GM18861 (cell line): ENCODE results near the gene GRIK3.

Experiments
- ATAC-seq: cut with Tn5 transposase; IDR thresholded peaks from one replicate; pipeline ENCODE4 v1.9.1; 2021; ENCODE audit not compliant: unreplicated experiment

GRIK3 gene

GRCh38 chr1:36881541-36881940 is 152.8 kb downstream of the GRIK3 start:
- no peak for ATAC-seq

- no peak for ATAC-seq
Observed at GRCh38 chr1:36881068-36881405, 153.3 kb downstream of the GRIK3 start.

DNA sequence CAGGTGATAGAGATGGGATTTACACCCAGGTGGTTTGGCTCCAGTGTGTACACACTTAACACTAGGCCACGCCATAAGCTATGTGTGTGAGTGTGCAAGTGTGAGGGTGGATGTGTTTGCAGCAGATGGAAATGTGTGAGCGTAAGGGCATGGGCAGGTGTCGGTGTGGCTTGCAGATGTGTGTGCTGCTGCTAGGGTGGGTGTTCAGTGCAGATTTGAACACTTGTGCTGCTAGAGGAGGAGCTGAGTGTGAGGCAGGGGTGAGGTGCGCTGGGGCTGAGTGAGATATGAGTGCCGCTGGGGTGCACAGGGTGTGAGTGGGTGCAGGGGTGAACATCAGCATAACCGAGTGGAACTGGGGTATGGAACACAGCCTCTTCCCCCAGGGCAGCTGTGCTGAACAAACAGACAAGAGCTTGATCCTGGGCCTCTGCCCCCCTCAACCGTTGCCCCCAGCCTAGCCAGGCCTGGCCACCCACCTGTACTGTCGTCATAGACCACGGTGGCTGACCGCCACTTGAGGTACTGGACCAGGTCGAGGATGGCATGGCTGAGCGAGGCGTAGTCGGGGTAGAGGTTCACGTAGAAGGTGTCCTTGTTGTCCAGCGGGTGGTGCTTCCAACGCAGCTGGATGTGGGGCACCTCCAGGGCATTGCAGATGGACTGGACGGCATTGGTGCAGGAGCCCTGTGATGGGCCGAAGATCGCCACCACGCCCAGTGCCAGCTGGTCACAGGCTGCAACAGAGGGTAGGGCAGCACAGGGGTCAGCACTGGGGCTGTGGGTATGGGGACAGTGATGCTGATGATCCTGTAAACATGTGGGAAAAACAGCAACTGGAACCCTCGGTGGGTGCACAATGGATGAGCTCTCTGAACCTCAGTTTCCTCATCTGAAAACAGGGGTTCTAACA is 153.9 kb downstream of the GRIK3 start:
- no peak for ATAC-seq

DNA sequence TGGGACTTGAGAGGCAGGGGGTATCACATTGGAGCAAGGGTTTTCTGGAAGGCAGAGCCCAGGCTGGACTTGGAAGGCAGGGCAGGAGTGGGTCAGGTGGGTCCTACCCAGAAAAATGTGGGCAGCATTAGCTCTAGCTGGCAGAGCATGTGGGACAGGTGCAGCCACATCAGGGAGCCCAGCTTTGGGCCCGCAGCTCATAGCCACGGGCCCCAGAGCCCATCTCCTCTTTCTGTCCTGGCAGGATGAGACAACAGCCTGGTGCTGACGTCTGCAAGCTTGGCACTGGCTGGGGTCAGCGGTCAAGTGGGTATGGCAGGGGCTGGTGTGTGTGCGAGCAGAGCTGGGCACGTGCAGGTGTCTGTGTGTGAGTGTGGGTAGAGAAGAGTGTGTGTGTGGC is 154.7 kb downstream of the GRIK3 start:
- ATAC-seq: no peak

GRCh38 chr1:36876990-36877389 is 157.3 kb downstream of the GRIK3 start:
- no peak for ATAC-seq

DNA sequence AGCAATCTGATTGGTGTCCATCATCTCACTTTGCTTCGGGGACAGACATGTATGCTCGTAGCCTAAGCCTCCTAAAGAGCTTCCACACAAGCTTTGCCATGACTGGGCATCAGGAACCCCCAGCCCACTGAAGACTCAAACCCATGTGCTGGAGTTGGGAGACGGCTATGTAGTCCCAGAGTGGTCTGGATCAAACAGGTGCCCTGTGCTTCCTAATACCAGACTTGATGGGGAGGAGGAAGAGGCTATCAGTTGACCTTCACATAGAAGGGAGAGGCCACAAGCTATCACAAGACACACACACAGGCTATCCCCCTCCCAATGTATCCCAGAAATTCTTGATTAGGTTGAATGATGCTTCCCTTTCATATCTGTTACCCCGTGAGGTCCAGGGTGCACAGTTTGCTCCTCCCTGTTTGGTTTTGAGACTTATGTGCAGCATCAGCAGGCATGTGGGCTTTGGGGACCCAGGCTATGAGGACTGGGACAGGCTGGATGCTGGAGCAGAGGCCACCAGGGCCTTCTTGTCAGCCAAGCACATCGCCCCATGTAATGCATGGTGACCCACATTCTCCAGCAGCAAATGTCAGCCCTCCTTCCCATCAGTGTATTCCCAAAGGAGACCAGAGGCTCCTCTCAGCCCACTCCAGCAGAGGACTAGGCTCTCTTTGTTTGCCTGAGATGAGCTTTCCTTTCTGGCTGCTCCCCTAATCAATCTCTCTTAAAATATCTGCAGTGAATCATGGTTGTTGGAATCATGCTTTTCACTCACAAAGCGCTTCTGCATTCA is 159.8 kb downstream of the GRIK3 start:
- no peak for ATAC-seq

DNA sequence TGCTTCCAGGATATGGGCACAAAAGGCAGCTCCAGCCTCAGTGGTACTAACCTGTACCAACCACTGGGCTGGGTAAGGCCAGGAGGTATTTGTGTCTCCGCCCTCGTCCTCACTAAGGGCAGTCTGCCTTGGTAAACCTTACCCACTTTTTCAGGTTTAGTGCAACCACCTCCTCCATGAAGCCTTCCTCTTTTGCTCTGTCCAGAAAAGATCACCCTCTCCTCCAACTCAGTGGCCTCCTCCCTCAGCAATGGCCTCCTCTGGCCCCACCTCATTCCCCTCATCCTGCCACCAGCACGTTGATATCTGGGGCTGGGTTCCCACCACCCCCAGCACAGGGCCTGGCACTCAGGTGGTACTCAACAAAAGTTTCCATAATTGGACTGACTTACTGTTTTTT is 161.5 kb downstream of the GRIK3 start:
- ATAC-seq: no peak

DNA sequence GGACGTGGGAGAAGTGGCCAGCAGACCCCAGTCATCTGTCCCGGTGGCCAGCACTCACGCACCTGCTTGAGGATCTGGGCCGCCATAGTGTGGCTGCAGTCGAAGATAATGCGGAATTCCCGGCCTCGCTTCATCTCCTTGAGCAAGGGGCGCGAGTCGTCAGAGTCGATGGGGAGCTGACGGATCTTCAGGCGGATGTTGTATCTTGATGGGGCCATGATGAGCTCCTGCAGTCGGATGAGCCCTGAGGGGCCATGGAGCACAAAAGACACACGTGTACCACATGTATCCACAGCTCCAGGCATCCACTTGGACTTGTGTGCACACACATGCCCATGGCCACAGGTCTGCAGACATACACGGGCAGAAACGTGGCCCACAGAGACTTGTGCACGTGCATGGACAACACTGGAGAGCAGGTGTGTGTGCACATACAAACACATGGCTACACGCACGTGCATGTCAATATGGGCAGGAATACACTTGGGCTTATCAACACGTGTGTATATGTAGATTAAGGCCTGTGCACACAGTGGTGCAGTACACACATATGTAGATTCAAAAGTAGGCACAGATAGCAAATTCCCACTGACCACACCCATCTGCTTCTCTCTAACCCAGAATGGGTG is 162.1 kb downstream of the GRIK3 start:
- no peak for ATAC-seq

GRCh38 chr1:36871146-36871971 is 163.0 kb downstream of the GRIK3 start:
- ATAC-seq: no peak

- ATAC-seq: no peak
Observed at GRCh38 chr1:36869826-36870225, 164.5 kb downstream of the GRIK3 start.

DNA sequence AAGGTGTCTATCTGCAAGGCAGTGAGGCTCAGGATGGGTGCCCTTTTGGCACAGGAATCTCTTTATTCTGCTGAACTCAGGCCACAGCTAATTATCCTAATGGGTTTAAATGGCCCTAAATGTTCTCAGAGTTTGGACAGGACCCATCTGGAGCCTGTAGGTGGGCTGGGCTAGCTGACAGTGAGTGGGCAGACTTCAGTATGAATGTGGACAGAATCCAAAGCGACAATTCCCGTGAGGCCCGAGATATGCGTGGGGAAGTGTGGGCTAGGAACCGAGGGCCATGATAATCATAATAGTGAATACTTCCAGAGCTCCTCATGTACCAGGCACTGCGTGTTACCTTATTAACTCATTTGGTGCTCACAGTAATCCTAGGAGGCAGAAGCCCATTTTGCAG is 165.3 kb downstream of the GRIK3 start:
- ATAC-seq: no peak

- ATAC-seq: no peak
Observed at GRCh38 chr1:36867575-36867974, 166.7 kb downstream of the GRIK3 start.

DNA sequence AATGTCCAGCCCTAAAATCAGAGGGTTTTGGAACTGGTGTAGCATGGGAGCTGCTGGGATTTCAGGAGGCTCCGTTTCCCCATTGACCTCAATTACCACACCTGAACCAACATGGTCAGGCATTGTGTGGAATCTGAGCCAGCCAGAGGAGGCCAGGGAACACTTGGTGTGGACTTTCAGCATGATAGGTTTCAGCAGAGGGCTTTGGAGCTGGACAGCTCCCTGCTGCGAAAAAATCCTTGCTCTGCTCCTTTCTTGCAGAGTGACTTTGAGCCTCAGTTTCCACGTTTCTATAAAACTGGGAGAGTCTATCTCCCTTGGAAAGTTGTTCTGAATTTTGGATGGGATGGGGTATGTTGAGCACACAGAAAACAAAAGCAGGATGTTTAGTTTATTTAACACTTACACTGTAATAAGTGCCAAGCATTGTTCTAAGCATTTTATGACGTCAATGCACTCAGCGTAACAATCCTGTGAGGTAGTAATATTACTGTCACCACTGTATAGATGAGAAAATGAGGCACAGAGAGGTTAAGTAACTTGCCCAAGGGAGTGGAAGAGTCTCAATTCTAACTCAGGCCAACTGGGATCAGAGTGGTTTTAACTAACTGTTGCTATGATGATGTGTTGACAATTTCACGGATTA is 168.0 kb downstream of the GRIK3 start:
- no peak for ATAC-seq

DNA sequence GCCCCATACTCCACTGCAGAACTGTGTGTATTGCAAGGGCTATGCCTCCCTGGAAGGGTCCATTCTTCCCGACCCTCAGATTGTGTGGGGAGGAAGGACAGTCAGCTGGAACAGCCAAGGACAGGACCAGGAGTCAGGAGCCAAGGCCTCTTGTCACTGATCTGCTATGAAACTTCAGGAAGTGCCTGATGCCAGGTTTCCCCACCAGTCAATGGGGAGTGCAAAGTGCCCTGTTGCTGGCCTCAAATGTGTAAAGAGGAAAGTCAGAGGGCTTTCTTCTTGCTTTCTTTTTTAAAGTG is 168.8 kb downstream of the GRIK3 start:
- no peak for ATAC-seq

DNA sequence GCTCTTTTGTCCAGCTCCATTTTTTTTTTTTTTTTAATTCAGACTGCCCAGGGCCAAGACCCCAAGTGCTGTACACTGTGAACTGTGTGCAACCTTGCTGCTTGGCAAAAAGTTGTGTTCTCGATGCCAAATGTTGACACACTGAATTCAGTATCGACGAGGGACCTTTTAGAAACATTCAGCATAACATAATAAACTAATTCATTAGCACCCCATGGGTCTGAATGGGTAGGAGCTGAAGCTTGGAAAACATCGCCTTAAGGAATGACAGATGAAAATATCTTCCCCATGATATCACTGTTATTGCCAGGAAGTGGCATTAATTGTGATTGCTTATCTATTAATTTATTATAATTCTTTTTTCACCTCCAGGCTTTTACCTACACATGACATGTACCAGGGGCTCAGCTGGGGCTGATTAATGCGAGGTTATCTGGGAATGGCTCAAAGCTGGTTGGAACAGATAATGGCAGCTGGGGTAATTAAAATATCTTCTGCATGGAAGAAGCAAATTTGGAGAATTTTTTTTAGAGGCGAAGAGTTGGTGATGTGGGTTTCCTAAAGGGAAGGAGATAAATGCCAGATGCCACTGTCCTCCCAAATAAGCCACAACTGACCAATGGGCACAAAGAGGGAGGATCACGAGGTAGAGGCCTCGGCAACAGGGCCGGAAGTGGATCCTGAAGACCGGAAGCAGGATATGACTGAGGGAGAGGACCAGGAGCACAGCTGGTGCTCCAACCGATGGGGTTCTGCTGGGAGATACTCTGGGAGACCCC is 169.3 kb downstream of the GRIK3 start:
- no peak for ATAC-seq

GRCh38 chr1:36864182-36864822 is 170.0 kb downstream of the GRIK3 start:
- ATAC-seq: no peak

DNA sequence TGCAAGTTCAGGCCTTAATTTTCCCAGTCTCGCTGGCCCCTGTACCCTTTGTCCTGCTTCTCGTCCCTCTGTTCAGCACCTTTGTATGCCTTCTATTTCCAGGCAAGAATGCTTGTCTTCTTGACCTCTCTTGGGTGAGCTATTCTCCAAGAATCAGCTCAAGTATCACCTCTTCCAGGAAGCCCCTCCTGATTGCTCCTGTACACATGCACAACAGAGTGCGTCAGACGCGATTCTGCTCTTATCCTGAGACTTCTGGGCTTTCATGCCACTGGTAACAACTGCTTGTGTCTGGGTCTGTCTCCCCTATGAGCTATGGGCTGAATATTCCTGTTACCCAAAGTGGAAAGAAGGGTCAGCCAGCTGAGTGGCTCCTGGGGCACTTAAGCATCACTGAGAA is 170.8 kb downstream of the GRIK3 start:
- ATAC-seq: no peak

- no peak for ATAC-seq
Observed at GRCh38 chr1:36863061-36863460, 171.3 kb downstream of the GRIK3 start.

DNA sequence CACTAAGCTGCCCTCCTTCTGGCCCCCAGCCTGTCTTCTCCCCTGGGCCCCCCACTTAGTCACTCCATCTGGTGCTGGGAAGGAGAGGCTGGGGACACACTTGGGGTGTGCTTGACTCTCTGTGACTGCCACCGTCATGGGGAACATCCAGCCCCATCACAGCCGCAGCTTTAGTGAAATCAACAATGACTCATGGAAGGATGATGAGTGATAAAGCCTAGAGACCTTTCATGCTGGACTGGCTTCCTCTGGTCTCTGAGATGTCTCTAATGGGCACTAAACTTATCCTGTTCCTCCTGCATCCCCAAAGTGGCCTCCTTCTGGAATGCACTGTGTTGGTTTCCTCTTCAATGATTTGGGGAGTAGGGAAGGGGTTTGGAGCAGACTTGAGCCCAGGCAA is 172.9 kb downstream of the GRIK3 start:
- ATAC-seq: no peak
